Stimulated activated CD8-positive, alpha-beta memory T cell treated with anti-CD3 and anti-CD28 coated beads, Interleukin-12 subunit alpha, Interleukin-12 subunit beta, amount 100 ng/mL, for 24 hours (primary cell): ENCODE results near the gene HADHB.

ENCODE experiments used
- DNase-seq: peaks from one replicate; pipeline ENCODE4 v3.0.0-alpha.2; 2020; ENCODE audit errors: extremely low read depth

The HADHB gene

DNA sequence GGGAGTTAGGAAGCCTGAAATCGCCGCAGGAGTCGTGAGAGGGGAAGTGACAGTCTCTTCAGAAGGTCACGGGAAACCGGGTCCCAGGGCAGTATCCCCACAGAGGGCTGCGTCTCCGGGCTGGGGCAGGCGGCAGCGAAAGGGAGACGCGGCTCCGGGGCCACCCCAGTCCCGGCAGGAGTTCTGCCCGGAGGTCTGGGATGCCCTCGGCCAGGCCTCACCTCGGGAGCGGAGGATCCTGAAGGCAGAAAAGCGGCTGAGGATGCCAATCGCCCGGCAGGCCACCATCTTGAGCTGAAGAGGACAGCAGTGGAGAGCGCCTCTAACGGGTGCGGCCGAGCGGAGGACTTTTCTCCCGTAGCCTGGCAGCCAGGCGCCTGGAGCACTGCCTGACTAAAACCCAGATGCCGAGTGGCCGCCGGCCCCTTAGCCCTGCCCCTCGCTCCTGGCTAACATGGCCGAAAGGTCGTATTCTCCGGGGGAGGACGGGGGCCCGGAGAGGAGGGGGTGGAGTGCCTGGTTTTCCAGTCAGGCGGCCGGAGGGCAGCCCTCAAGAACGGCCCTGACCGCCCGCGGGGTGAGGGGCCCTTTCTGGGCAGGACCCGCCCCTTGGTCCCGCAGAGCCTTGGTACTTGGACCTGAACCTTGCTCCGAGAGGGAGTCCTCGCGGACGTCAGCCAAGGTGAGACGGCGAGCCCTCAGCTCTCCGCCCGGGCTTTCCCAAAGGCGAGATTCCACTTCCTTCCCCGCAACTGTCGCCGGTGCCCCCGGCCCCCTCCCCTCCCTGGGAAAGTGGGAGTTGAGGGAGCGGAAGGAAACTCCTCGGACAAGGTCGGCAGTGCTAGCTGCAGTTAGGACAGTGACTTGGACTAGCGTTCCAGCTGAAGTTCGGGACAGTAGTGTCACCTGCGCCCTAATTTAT lies at the start of gene HADHB, which contains the start of gene HADHA:
TSS of gene HADHB (plus strand) at position 631 of the 922 bp plus-strand sequence. CDS start 9,316 bp downstream, outside the sequence.
TSS of gene HADHA (minus strand) at position 324 of the 922 bp plus-strand sequence. CDS start at position 288, 36 bp downstream.
- DNase-seq = peak; percentile 55

DNA sequence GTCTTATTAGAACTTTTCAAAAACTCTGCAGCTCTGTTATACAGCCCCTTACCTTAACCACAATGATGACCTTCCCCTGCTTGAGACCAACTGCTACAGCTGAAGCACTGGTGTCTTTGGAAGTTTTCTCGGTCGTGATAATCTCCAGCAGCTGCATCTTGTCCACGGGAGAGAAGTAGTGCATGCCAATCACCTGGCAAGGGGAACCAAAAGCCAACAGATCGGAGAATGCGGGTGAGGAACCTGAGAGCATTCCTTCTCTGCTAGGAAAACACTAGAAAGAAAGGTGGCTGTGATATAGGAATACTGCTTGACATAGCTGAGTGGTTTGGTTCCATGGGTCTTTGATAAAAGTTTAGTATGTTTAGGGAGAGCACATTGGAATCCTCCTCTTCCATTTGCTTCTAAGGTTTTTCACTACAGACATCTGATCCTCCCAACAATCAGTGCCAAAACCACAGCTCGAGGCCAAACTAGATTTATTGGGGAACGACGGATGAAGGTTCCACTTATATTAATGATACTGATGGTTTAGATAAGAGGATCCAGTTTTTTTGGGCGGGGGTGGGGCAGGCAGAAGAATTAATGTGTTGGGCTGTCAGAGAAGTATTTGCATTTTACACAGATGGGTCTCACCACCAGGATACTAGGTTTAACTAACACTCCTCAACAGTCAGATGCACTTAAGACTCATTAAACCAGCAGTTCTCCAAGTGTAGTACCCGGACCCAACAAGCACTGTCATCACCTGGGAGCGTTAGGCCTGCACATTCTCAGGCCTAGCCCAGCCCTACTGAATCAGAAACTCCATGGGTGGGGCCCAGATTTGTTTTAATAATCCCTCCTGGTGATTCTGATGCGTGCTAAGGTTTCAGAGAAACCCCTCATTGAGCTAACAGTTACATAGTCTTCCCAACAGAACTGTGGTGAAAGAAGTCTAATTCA lies 49.4 kb upstream of the HADHB start:
- no peak for DNase-seq

DNA sequence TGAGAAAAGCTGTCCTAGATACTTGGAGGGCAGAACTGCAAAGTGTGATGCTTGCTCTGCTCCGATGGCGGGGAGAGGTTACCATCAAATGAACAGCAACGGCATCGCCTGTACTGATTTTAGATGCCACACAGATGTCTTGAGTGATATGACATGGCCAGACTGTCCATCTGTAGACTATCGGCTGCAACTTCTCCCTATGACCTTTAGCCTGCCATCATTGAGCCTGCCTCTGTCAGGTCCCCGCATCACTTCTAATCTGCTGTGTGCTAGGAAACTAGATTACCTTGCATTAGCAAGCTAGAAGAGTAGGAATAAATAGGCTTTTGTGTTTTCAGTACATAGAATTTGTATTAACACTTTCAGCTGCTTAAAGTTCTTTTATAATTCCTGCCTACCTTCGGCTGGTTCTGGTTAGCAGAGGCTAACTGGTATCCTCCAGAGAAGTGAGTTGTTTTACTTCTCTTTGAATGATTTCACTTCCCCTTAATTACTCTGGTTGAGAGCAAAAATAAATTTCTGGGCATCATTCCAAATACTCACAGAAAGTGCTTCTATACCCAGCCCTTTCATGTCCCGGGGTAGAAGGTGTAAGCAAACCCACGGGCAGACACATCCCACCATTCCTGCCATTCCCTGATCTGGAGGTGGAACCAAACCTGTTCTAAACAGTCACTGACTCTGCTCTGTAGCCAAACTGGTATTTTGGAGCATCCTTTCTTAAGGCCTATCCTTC lies 47.9 kb upstream of the HADHB start:
- no peak for DNase-seq

DNA sequence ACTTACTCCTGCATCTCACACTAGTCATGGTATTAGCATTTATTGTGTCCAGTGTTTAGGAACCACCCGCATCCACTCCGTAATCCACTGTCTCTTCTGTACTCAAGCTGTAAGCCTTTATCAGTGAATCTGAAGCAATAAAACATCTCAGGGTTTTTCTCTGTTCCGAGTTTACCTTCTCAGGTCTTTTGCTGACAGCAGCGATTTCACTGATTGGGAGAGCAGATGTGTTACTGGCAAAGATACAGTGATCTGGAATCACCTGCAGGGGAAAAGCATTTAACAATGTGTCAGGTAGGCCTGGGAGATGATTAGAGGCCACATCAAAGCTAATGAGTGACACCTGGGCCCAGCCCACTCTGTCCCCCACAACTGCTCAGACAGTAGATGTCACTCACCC lies 47.2 kb upstream of the HADHB start:
- DNase-seq = no peak

DNA sequence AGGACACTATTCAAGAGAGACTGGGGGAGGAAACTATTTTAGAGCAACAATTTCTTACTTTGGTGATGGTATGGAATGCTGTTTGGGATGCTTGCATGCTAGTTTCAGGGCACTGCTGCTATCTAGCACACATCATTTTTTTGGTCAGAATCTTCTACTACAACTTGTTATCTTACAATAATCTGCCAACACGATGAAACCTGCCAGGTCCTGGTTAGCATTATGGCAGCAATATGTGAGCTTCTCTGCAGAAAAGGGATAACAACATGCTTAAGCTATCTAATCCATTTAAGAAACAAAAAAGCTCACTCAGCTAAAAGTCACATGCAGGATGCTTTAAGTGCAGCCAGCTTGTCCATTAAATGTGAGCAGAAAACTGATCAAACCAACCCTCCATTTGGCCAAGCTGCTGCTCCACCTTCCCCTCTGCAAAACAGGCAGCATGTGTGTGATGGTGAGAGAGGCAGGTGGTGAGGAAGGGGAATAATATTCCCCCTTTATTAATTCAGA lies 41.7 kb upstream of the HADHB start:
- DNase-seq = no peak

DNA sequence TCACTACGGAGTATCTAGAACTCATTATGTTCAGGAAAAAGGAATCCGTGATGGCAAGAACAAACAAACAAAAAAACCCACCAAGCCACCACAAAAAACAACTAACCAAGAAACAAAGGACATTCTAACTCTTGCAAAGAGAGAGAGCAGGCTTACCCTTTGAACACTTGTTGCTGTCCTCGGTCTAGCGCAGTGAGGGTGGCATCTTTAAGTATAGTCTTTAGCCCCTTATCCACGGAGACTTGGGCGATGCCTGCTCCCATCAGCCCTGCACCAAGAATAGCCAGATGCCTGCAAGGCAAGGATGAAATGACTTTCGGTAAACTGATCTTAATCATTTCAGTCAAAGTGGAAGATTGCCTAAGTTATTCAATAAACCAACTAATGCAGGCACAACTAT lies 40.8 kb upstream of the HADHB start:
- DNase-seq = no peak

DNA sequence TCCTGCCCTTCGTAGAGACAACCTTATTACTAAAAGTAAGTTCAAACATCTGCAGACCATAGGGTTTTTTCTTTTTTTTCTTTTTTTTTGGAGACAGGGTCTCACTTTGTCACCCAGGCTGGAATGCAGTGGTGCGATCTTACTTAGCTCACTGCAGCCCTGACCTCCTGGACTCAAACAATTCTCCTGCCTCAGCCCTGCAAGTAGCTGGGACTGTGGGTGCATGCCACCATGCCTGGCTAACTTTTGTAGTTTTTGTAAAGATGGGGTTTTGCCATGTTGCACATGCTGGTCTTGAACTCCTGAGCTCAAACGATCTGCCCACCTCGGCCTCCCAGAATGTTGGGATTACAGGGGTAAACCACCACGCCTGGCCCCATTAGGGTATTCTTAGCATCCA lies 32.7 kb upstream of the HADHB start:
- DNase-seq = no peak

DNA sequence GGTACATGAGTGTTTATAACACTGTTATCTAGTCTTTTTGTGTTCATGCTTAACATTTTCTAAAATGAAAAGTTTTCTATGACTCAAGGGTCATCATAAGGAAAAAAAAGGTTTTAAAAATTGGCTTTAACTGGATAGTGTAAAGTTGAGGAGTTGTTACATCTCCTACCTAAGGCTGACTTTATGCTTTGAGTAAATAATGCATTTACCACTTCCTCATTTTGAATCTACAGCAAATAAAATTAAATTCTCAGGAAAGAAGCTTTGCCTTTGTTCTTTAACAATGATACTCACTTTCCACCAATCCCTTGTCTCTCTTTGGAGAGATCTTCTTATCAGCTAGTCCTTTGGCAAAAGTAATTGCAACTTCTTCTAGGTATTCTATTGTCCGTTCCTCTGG lies 30.0 kb upstream of the HADHB start:
- no peak for DNase-seq

DNA sequence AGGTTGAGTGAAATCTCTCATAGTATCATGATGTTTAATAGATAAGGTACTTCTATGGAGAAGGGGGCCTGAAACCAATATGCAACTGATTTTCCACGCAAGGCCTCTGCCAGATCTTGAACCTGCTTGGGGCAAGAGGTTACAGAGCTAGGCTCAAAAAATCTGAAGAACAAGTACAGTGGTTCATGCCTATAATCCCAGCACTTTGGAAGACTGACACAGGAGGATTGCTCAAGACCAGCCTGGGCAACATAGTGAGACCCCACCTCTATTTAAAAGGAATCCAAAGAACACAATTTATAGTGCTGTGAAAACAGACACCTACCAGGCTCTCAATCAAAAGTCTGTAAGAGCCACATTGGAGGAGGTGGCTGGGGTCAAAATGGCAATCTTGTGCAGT lies 28.9 kb upstream of the HADHB start:
- no peak for DNase-seq

DNA sequence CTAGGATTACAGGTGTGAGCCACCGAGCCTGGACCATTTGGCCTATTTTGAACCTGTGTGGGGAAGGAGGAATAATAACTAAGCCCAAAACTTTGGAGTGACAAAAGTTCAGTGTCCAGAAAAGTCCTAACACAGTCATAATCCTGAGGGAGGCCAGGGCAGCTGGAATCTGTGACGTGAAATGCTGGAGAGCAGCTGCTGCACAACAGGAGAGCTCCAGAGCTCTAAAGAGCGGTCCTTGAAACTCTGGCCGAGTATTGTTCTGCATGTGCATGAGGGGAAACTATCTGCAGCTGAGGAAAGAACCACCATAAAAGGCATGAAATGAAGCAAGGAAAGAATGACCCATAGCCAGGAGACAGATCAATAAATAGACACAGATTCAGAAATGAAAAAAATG lies 28.2 kb upstream of the HADHB start:
- no peak for DNase-seq

DNA sequence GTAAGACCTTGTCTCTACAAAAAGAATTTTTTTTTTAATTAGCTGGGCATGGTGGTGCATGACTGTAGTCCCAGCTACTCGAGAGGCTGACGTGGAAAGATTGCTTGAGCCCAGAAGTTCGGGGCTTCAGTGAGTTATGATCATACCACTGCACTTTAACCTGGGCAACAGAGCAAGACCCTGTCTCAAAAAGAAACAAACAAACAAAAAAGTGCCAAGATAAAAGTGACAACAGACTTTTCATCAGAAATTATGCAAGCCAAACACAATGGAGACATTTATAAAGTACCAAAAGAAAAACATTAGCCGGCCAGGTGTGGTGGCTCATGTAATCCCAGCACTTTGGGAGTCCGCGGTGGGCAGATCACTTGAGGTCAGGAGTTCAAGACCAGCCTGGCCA lies 27.0 kb upstream of the HADHB start:
- no peak for DNase-seq

DNA sequence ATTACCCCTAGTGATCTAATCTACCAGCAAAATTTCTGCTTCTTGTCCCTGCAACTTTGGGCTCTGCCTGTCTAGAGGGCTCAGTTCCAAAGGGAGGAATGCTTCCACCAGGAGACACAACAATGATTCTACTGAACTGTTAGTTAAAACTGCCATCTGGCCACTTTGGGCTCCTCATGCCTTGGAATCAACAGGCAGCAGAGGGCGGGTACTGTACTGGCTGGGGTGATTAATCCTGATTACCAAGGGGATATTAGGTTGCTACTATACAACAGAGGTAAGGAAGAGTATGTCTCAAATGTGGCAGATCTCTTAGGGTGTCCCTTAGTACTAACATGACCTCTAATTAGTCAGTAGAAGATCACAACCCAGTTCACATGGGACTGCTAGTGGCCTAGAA lies 21.7 kb upstream of the HADHB start:
- DNase-seq = no peak

DNA sequence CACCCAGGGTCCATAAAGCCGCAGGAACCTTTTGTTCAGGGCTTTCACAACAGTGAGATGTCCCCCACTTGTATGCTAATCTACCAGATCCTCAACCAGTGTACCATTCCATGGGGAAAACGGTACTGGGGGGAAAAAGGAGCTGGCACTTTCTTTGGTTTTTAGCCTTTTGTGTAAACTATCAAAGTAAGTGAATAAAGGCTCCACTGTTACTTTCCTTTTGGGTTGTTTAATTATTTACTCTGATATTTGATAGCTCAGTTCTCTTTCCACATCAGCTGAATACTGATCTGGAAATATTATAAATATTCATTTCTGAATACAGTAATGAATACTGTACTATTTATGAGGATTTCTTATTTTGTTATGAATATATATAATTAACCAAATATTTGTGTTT lies 20.6 kb upstream of the HADHB start:
- DNase-seq = no peak

DNA sequence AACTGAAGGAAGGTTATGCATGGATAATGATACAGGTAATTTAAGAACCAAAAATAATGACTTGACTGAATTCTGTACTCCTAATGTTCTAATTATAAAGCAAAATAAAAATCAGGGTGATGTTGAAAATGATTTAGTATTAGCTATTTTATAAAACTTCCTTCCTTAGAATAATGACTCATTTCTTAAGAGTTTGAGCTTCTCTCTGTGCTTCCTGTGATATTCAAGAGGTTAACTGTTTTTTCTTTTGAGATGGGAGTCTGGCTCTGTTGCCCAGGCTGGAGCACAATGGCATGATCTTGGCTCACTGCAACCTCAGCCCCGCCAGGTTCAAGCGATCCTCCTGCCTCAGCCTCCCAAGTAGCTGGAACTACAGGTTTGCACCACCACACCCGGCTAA lies 15.1 kb upstream of the HADHB start:
- no peak for DNase-seq

DNA sequence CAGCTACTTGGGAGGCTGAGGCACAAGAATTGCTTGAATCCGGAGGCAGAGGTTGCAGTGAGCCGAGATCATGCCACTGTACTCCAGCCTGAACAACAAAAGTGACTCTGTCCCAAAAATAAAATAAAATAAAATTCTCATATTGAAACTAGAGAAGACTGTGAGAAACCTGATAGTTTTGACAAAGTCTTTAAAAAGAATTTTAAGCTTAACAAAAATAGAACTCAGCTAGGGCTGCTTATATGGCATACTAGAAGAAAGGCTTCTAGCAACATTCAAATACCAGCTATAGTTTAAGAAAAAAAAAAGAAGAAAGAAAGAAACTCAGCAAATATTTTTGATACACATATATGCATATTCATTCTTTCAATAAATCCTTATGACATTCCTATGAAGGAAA lies 13.9 kb upstream of the HADHB start:
- no peak for DNase-seq

DNA sequence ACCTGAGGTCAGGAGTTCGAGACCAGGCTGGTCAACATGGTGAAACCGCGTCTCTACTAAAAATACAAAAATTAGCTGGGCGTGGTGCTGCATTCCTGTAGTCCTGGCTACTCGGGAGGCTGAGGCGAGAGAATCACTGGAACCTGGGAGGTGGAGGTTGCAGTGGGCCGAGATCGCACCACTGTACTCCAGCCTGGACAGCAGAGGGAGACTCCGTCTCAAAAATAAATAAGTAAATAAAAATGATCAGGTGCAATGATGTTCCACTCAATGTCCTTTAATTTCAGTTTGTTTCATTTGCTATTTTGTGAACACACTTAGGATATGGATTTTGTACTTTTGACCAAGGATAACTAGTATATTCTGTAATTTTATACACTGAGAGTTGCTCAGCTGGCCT lies 9.7 kb upstream of the HADHB start:
- DNase-seq = no peak

DNA sequence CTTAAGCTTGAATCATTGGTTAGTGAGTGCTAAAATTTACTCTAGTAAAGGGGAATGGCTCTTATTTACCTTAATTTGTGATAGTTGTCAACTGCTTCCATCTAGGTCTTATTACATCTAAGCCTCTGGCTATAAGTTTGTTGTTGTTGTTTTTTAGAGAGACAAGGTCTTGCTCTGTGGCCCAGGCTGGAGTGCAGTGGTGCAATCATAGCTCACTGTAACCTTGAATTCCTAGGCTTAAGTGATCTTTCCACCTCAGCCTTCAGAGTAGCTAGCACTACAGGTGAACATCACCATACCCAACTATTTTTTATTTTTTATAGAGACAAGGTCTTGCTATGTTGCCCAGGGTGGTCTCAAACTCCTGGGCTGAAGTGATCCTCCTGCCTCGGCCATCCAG lies 6.9 kb upstream of the HADHB start:
- no peak for DNase-seq

DNA sequence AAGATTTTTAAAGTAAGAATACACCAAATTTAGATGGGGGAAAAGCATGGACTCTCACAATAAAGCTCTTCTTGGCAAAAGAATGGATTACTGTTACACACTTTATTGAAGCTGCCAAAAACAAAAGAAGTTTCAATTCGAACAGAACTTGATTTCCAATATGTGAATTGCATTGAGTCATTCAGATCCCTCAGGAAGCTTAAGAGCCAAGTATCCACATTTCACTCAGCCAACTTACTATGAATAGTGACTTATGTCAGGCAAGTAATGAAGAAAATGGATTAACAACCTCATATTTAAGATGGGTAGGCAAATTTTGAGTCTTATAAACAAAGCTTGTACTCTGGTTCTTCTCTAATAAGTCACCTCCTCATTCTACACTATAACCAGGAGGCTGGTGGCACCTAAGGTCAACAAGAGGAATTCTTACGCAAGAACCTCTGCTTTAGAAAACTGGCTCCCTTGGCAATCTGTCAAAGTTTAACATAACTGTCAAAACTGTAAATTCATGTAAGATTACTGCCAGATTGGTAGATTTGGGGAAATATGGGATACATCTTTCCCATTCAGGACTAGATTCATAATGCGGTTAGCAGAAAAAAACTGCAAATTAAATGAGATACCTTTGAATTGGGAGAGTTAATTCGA lies 6.3 kb upstream of the HADHB start:
- DNase-seq = no peak

DNA sequence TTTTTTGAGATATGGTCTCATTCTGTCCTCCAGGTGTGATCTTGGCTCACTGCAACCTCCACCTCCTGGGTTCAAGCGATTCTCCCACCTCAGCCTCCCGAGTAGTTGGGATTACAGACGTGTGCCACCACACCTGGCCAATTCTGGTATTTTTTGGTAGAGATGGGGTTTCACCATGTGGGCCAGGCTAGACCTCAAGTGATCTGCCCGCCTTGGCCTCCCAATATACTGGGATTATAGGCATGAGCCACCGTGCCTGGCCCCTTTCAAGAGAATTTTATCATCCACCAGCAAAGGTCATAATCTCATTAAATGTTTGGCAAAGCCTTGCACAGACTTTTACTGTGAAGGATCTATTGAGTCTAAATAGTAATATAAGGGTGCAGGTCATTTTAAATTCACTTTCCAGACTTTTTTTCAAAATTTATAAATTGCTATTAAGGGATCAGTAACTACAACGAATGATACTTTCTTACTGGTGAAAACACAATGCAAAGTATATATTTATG lies 2.8 kb upstream of the HADHB start:
- DNase-seq = no peak

DNA sequence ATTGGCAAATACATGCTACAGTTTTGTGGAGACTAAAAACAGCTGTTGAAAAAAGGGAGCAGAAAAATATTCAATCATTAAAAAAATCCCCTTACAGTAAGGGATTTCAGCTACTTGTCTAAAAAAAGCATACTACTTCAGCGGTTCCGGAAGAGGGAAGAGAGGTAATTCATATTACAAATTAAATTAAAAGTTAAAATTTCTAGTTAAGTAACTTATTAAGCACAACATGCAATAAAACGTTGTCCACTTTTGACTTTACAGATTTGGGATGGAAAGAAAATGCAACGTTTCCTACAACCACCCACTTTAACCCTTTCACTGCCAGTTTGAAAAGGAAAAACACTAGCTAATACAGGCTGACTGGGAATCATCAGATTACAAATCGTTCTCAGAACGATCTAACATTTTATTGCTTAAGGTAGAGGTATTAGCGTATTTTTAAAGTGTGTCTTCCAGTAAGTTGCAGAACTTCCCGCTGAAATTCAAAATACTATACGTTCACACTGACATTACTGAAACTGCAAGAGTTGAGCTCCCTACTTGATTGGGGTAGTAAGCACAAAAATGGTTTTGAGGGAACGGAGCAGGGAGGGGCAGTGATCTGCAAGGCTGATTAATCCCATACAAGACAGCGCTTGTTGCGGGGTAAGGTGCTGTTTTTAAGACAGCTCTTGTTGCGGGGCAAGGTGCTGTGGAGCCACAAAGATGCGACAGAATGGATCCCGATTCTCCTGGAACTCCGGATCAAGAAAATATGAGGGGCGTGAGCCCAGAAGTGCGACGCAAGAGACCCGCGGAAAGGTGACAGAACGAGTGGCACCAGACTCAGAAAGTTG lies 1.1 kb upstream of the HADHB start:
- DNase-seq = no peak
